Subcutaneous abdominal adipose tissue (tissue), 5 donors: ENCODE measurements around the gene BMP7.

ENCODE experiments used
- H3K27ac ChIP-seq: one replicate; pipeline ENCODE4 v1.7.0; 2013; ENCODE audit warnings: low read depth, mild to moderate bottlenecking, inconsistent platforms, low read length, moderate library complexity
- H3K27me3 ChIP-seq, 5 donors: one replicate each; pipeline ENCODE4 v1.7.0; 2013; ENCODE audit warnings: low read length in 5 of 5, inconsistent platforms in 1 of 5; ENCODE audit not compliant: control insufficient read depth in 5 of 5, insufficient read depth in 4 of 5
- H3K36me3 ChIP-seq, 5 donors: one replicate each; pipeline ENCODE4 v1.7.0; 2013; ENCODE audit warnings: low read length in 5 of 5; ENCODE audit not compliant: control insufficient read depth in 5 of 5, insufficient read depth in 5 of 5
- H3K4me1 ChIP-seq, 5 donors: one replicate each; pipeline ENCODE4 v1.7.0; 2013; ENCODE audit warnings: low read length in 5 of 5, mild to moderate bottlenecking in 3 of 5, moderate library complexity in 1 of 5; ENCODE audit not compliant: control insufficient read depth in 5 of 5, insufficient read depth in 5 of 5
- H3K4me3 ChIP-seq, 5 donors: one replicate each; pipeline ENCODE4 v1.7.0; 2013; ENCODE audit warnings: low read length in 5 of 5, low read depth in 1 of 5
- H3K9ac ChIP-seq, 5 donors: one replicate each; pipeline ENCODE4 v1.7.0; 2013; ENCODE audit warnings: low read length in 5 of 5, mild to moderate bottlenecking in 4 of 5, moderate library complexity in 3 of 5
- H3K9me3 ChIP-seq, 5 donors: one replicate each; pipeline ENCODE4 v1.7.0; 2013; ENCODE audit warnings: low read length in 5 of 5; ENCODE audit not compliant: control insufficient read depth in 5 of 5
- donor health status: healthy.
- donor health status: healthy.
- donor health status: healthy.
- donor health status: healthy.
- donor health status: healthy.

BMP7 gene

DNA sequence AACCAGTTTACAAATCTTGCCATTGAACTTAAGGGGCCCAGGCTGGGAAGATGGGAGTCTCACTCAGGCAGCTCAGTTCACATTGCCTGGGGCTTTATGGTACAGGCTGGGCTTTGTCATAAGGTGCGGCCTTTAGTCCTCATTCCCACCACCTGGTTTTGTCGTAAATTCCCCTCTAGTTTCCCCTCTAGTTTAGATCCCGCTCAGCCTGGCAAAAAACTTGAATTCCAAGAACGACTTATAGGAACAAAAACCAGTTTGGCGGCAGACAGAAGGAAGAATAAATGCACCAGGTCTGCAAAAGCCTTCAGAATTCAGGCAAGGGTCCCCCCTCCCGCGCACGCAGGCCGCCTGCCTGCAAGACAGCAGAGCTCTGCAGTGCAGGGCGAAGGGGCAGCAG, 4.1 kb downstream of the BMP7 start:
- H3K4me3 ChIP-seq = no peak overlapping the region
- H3K4me1 ChIP-seq = peaks cover 0 to 10% (median 0%) of the 10 kb centered on the region in 5 donors
- no peak overlapping the region for H3K9ac ChIP-seq
- no peak overlapping the region for H3K27ac ChIP-seq
- H3K36me3 ChIP-seq = no peaks in the 10 kb centered on the region
- H3K9me3 ChIP-seq = no peaks in the 10 kb centered on the region
- H3K27me3 ChIP-seq = peaks cover 52 to 68% (median 58%) of the 10 kb centered on the region in 5 donors

DNA sequence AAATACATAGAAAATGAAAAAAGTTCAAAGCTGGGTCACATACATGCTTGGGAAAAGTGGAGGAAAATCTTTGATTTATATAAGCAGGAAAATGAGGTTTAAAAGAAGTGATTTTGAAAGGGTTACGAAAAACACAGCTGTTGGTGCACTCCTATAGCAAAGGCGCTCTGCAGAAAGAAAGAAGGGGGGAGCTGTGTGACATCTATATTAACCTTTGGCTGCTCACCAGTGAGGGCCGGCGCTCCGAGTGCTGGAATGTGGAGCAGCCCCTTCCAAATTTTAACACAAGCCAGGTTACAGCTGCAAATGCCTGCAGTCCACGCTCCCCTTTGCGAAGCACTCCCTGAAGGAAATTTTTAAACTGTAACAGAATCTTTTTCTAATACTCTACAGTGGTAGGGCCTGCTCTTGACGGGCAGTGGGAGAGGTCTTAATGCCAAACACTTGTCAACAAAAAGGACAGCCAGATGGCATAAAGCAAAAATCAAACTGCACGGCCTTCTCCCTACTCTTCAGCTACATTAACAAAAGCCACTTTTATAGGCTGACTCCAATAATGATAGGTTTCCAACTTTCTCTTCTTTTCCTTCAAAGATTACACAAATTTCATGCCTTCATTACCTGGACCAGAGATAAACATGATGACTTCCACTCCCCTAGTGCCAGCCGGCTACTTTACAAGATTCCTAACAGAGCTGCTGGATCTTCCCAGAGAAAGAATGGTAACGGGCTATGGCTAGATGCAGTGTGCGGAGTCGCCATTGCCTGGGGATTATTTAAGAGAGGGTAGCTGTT, 4.8 kb downstream of the BMP7 start:
- Histone ChIP-seq H3K4me1 (peaks cover 0 to 6% (median 0%) of the 10 kb centered on the region in 5 donors), H3K9ac (no peak overlapping the region), H3K4me3 (no peak overlapping the region), H3K27me3 (peaks cover 48 to 64% (median 52%) of the 10 kb centered on the region in 5 donors), H3K9me3 (no peaks in the 10 kb centered on the region), H3K36me3 (no peaks in the 10 kb centered on the region), H3K27ac (no peak overlapping the region)

DNA sequence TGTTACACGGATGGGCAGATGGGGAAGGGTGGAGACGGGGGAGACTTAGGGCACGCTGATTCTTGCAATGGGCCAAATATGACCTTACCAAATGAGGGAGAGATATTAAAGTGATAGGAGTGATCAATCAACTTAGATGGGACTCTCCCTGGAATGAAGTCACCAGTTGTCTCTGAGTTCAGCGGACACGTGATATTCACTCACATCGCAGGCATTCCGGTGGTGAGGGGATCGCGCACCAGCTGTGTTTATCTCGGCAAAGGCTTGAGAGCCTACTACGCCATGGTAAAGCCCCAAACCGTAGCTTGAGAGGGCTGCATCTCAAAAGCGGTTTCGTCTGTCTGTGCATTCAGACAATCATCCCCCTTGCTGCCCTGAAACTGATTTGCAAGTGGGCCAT, 5.5 kb downstream of the BMP7 start:
- no peaks in the 10 kb centered on the region for H3K9me3 ChIP-seq
- no peak overlapping the region for H3K9ac ChIP-seq
- no peaks in the 10 kb centered on the region for H3K36me3 ChIP-seq
- peaks cover 48 to 65% (median 52%) of the 10 kb centered on the region in 5 donors for H3K27me3 ChIP-seq
- H3K4me3 ChIP-seq = no peak overlapping the region
- H3K27ac ChIP-seq = no peak overlapping the region
- H3K4me1 ChIP-seq = peaks cover 0 to 6% (median 0%) of the 10 kb centered on the region in 5 donors

DNA sequence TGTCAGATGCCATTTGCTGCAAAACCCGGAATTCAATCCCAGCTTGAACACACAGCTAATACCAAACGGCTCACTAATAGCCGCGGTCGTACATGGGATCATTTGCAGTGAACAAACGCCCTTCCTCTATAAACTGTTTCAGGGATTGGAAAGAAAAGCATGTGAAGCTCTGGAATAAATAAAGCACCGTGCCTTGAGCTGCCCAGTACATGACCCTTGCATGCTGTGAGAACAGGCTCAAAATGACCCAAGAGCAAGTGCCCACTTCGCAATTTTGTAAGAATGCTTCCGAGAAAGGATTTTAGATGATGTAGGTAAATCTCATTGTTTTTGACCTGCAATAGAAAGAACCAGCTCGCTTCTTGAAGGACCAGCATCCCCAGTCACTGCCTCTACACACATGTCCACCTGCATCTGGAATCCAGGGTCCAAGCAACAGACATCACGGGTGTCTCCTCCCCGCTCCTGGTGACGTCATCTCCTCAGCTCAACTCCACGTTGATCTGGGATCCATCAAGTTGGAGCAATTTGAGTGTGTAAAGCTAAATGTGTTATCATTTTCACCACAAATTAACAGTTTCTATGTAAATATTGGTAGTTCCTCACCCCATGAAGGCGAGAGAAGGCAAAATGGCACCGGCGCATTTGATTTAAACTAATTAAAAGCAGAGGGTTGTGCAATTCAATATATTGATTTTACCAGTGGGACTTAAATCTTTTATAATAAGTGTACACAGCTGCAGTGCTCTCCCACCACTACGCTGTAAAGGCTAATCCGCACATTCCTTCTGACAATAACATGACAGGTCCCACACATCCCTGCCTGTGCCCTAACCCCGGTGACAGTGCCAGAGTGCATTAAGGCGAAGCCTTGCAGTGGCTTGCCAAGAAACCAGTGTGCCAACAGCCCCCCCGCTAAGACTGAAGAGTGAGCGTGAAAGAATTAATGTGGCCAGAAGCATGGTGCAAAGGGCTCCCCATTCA, 6.2 kb downstream of the BMP7 start:
- Histone ChIP-seq H3K9ac (no peak overlapping the region), H3K9me3 (no peaks in the 10 kb centered on the region), H3K4me1 (peaks cover 0 to 6% (median 0%) of the 10 kb centered on the region in 5 donors), H3K4me3 (no peak overlapping the region), H3K36me3 (no peaks in the 10 kb centered on the region), H3K27ac (no peak overlapping the region), H3K27me3 (peaks cover 42 to 59% (median 47%) of the 10 kb centered on the region in 5 donors)

DNA sequence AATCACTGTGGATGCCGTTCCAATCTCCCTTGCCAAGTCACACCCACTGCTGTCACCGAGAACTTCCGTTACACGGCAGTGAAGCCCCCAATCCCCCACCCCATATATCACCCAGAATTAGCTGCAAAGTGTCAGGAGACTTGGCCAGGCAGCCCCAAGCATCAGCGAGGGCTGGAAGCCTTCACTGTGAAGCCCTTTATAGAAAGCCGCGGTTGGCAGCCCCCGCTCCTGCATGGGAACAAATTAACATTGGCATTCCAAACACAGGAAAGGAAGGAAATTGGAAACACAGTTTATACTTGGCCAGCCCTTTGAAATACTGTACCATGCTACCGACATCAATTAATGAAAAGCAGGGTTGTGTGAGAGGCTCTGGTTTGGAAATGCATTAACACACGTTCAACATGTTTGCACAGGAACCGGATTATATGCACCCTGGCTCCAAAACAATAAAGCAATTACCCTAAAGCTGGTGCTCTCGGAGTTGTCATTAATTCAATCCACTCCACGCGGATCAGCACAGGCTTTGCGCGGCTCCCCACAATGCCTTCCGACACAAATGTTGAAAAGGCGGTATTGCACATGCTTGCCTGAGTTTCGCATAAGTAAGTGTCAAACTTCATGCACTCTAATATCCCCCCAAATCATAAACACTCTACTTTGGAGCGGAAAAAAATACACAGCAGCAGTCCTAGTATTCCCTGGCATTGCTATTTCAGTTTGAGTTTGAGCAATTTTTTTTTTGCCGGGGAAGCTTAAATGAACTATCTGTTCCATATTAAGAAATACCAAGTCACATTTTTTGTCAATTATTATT, 7.1 kb downstream of the BMP7 start:
- Histone ChIP-seq H3K9me3 (no peaks in the 10 kb centered on the region), H3K4me1 (peaks cover 0 to 6% (median 0%) of the 10 kb centered on the region in 5 donors), H3K4me3 (no peak overlapping the region), H3K36me3 (no peaks in the 10 kb centered on the region), H3K27me3 (peaks cover 43 to 52% (median 46%) of the 10 kb centered on the region in 5 donors), H3K27ac (no peak overlapping the region), H3K9ac (no peak overlapping the region)

DNA sequence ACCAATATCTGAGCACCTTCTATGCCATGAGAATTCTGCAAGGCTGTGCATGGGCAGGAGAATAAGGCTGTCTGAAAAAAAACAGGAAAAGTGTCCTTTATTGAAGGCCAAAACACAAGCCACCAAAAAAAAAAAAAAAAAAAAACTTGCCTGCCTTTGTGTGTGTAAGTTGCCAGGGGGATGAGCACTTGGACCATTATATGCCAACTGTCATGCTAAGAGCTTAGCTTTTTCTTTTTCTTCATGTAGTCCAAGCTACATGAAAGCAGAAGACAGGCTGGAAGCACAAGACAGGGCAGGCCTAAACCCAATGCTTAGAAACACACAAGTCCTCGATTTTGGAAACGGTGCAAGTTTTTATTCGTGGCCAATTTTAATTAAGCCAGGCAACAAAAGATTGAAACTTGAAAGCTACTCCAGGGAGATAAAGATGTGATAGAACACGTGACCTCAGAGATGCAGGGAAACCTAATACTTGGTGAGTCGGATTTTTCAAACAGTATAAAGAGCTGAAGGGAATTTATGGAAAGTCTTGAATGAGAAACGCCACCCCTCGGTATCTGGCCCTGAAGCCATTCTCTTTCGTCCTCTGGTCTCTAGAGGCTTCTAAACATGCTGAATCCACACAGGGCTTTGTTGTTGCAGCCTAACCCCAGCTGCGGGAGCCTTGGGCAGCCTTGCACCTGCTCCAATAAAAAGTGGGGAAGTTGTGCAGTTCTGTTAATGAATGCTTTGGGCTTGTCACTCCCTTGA, 8.6 kb downstream of the BMP7 start:
- Histone ChIP-seq H3K4me1 (peaks cover 0 to 6% (median 0%) of the 10 kb centered on the region in 5 donors), H3K9me3 (no peaks in the 10 kb centered on the region), H3K4me3 (no peak overlapping the region), H3K9ac (no peak overlapping the region), H3K36me3 (no peaks in the 10 kb centered on the region), H3K27ac (no peak overlapping the region), H3K27me3 (peaks cover 33 to 40% (median 40%) of the 10 kb centered on the region in 5 donors)

DNA sequence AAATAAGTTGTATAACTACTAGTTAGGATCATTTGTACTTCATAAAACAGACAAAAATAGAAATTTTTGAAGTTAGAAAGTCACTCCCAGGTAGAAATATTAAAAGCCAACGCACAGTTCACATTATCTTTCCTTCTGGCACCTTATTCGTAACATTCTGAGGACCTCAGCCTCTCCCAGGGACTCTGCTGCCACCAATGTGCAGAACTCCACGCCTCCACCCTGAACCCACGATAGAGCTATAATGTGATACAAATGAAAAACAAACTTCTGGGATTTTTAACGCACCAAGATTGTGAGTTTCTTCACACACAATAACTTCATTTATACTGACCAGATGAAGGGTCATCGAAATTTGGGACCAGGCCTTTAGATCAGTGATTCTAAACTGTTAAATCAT, 9.5 kb downstream of the BMP7 start:
- Histone ChIP-seq H3K9ac (no peak overlapping the region), H3K27ac (no peak overlapping the region)

DNA sequence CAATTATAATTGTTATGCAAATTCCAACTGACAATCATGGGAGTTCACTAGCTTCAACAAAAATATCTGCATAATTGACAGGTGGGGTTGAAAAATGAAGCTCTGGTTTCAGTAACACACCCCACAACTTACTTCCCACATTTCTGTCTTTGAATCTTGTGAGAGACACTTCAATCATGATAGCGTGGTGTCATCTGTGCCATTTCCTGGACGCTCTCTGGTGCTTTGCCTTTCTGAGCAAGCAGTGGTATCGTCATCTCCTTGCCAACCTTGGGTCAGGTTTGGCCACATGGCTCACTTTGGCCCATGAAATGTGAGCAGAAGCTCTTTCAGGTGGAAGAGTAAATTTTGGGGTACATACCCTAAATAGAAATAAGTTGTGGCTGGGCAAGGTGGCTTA, 10.2 kb downstream of the BMP7 start:
- H3K27me3 ChIP-seq = peaks cover 26 to 36% (median 30%) of the 10 kb centered on the region in 5 donors
- no peak overlapping the region for H3K27ac ChIP-seq
- H3K4me3 ChIP-seq = no peak overlapping the region
- H3K9me3 ChIP-seq = no peaks in the 10 kb centered on the region
- H3K36me3 ChIP-seq = no peaks in the 10 kb centered on the region
- H3K9ac ChIP-seq = no peak overlapping the region
- peaks cover 0 to 6% (median 0%) of the 10 kb centered on the region in 5 donors for H3K4me1 ChIP-seq

More for the DNA sequence above, 9.5 kb downstream of the BMP7 start:
- Histone ChIP-seq H3K9me3 (no peaks in the 10 kb centered on the region), H3K4me1 (peaks cover 0 to 6% (median 0%) of the 10 kb centered on the region in 5 donors), H3K36me3 (no peaks in the 10 kb centered on the region), H3K27me3 (peaks cover 29 to 40% (median 33%) of the 10 kb centered on the region in 5 donors), H3K4me3 (no peak overlapping the region)

DNA sequence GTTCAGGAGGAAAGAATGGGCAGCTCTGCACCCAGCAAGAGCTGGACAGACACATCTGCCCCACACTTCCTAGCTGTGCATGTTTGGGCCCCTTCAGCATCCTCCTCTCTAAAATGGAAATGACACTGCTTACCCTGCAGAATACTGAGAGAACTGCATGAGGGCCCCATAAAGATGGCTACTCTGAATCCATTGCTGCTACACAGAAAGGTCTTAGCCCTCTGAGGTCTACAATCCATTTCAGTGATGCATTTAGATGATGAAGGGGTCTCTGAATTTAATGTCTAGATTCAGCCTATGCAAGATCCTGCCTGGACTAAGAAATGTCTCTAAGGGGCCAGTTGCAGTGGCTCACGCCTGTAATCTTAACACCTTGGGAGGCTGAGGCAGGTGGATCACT, 11.3 kb downstream of the BMP7 start:
- no peaks in the 10 kb centered on the region for H3K9me3 ChIP-seq
- H3K9ac ChIP-seq = no peak overlapping the region
- H3K27me3 ChIP-seq = peaks cover 16 to 28% (median 26%) of the 10 kb centered on the region in 5 donors
- H3K27ac ChIP-seq = no peak overlapping the region
- H3K4me3 ChIP-seq = no peak overlapping the region
- peaks cover 0 to 6% (median 0%) of the 10 kb centered on the region in 5 donors for H3K4me1 ChIP-seq
- H3K36me3 ChIP-seq = no peaks in the 10 kb centered on the region
